Frontal cortex (tissue), 4 donors: ENCODE measurements around the gene SAMD5. TPM values are rescaled to one million over a fixed set of nuclear protein-coding genes. Genes with fewer than 3 reads are reported as not detected.
"Not testable (repeated sequence)": the region's sequence is repeated elsewhere in the genome, so short reads cannot be mapped to it uniquely, and the experiment has no call there.

Source experiments
- DNase-seq, 2 donors: peaks; one replicate each; pipeline ENCODE4 v3.0.0; 2012; ENCODE audit warnings: low spot score in 2 of 2
- FAIRE-seq: peaks from 2 replicates; lab custom pipeline; 2012; peaks lifted over from hg19 to GRCh38; lab: Jason Lieb, UNC
- total RNA-seq: library from RNA; depleted of rRNA; stranded (reverse); fragments of >200 nt; gene quantifications from one replicate; pipeline ENCODE4 v1.2.3, GENCODE V29; 2014
- donor health status: control.
- donor health status: control.
- donor health status: control.

The SAMD5 gene
- total RNA-seq, 1 donor from 2014 or later = 11.8 TPM

GRCh38 chr6:147525519-147526209 is 17.2 kb downstream of the SAMD5 start:
- DNase-seq = no peak
- no peak for FAIRE-seq

GRCh38 chr6:147527197-147527596 is 18.7 kb downstream of the SAMD5 start:
- DNase-seq (no peak), FAIRE-seq (no peak)

- no peak for DNase-seq
- FAIRE-seq = no peak
Observed at GRCh38 chr6:147528511-147529145, 20.1 kb downstream of the SAMD5 start.

GRCh38 chr6:147530132-147531060 is 21.9 kb downstream of the SAMD5 start:
- DNase-seq = no peak
- FAIRE-seq = no peak

- no peak for DNase-seq
- FAIRE-seq = no peak
Observed at GRCh38 chr6:147531321-147531720, 22.8 kb downstream of the SAMD5 start.

GRCh38 chr6:147534116-147534860 is 25.8 kb downstream of the SAMD5 start:
- no peak for FAIRE-seq
- DNase-seq = no peak

- FAIRE-seq (no peak), DNase-seq (no peak)
Observed at GRCh38 chr6:147538821-147539220, 30.3 kb downstream of the SAMD5 start.

GRCh38 chr6:147540075-147540474 is 31.6 kb downstream of the SAMD5 start:
- DNase-seq (no peak), FAIRE-seq (no peak)

- FAIRE-seq, DNase-seq: not testable (repeated sequence)
Observed at GRCh38 chr6:147542436-147542835, 33.9 kb downstream of the SAMD5 start.

- FAIRE-seq (no peak), DNase-seq (no peak)
Observed at GRCh38 chr6:147544420-147544819, 35.9 kb downstream of the SAMD5 start.

- DNase-seq = no peak
- no peak for FAIRE-seq
Observed at GRCh38 chr6:147546501-147547368, 38.2 kb downstream of the SAMD5 start.

- DNase-seq = no peak
- no peak for FAIRE-seq
Observed at GRCh38 chr6:147547369-147547902, 38.9 kb downstream of the SAMD5 start.

GRCh38 chr6:147548921-147549475 is 40.5 kb downstream of the SAMD5 start:
- no peak for DNase-seq
- FAIRE-seq = no peak

GRCh38 chr6:147549531-147549930 is 41.0 kb downstream of the SAMD5 start:
- FAIRE-seq (no peak), DNase-seq (no peak)

GRCh38 chr6:147551976-147552375 is 43.5 kb downstream of the SAMD5 start:
- no peak for FAIRE-seq

GRCh38 chr6:147553099-147553498 is 44.6 kb downstream of the SAMD5 start:
- no peak for FAIRE-seq
- DNase-seq = no peak

More at GRCh38 chr6:147551976-147552375, 43.5 kb downstream of the SAMD5 start:
- no peak for DNase-seq

- DNase-seq = no peak
- FAIRE-seq = no peak
Observed at GRCh38 chr6:147554281-147554680, 45.8 kb downstream of the SAMD5 start.

GRCh38 chr6:147559006-147559405 is 50.5 kb downstream of the SAMD5 start:
- FAIRE-seq (no peak), DNase-seq (no peak)
